Subcutaneous abdominal adipose tissue (tissue), 5 donors: ENCODE data around the gene TJP1.
A peak's percentile ranks its signal among the peaks of the same experiment; 100 is the strongest.

Experiments used
- H3K27ac ChIP-seq: one replicate; pipeline ENCODE4 v1.7.0; 2013; ENCODE audit warnings: low read depth, mild to moderate bottlenecking, inconsistent platforms, low read length, moderate library complexity
- H3K27me3 ChIP-seq, 5 donors: one replicate each; pipeline ENCODE4 v1.7.0; 2013; ENCODE audit warnings: low read length in 5 of 5, inconsistent platforms in 1 of 5; ENCODE audit not compliant: control insufficient read depth in 5 of 5, insufficient read depth in 4 of 5
- H3K36me3 ChIP-seq, 5 donors: one replicate each; pipeline ENCODE4 v1.7.0; 2013; ENCODE audit warnings: low read length in 5 of 5; ENCODE audit not compliant: control insufficient read depth in 5 of 5, insufficient read depth in 5 of 5
- H3K4me1 ChIP-seq, 5 donors: one replicate each; pipeline ENCODE4 v1.7.0; 2013; ENCODE audit warnings: low read length in 5 of 5, mild to moderate bottlenecking in 3 of 5, moderate library complexity in 1 of 5; ENCODE audit not compliant: control insufficient read depth in 5 of 5, insufficient read depth in 5 of 5
- H3K4me3 ChIP-seq, 5 donors: one replicate each; pipeline ENCODE4 v1.7.0; 2013; ENCODE audit warnings: low read length in 5 of 5, low read depth in 1 of 5
- H3K9ac ChIP-seq, 5 donors: one replicate each; pipeline ENCODE4 v1.7.0; 2013; ENCODE audit warnings: low read length in 5 of 5, mild to moderate bottlenecking in 4 of 5, moderate library complexity in 3 of 5
- H3K9me3 ChIP-seq, 5 donors: one replicate each; pipeline ENCODE4 v1.7.0; 2013; ENCODE audit warnings: low read length in 5 of 5; ENCODE audit not compliant: control insufficient read depth in 5 of 5
- donor health status: healthy.
- donor health status: healthy.
- donor health status: healthy.
- donor health status: healthy.
- donor health status: healthy.

Gene TJP1

DNA sequence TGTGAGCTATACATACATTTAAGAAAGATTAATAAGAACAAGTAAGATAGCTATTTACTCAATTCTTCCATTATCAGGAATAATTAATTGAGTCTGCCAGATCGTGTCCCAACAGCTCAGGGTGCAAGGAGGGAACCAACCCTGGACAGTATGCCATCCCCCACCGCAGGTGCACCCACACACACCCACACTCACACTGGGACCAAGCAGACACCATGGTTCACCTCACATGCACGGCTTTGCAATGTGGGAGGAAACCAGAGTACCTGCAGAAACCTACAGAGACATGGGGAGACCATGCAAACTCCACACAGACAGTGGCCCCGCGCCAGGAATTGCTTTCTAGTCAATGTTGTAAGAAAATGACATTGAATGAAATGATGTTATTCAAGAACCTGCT is 20.0 kb upstream of the TJP1 start:
- no peak overlapping the region for H3K4me3 ChIP-seq
- no peak overlapping the region for H3K27ac ChIP-seq
- peaks cover 0 to 7% (median 0%) of the 10 kb centered on the region in 5 donors for H3K4me1 ChIP-seq
- no peak overlapping the region for H3K9ac ChIP-seq
- H3K27me3 ChIP-seq = no peaks in the 10 kb centered on the region
- no peaks in the 10 kb centered on the region for H3K36me3 ChIP-seq
- H3K9me3 ChIP-seq = peaks cover 0 to under 1% (median 0%) of the 10 kb centered on the region in 5 donors

DNA sequence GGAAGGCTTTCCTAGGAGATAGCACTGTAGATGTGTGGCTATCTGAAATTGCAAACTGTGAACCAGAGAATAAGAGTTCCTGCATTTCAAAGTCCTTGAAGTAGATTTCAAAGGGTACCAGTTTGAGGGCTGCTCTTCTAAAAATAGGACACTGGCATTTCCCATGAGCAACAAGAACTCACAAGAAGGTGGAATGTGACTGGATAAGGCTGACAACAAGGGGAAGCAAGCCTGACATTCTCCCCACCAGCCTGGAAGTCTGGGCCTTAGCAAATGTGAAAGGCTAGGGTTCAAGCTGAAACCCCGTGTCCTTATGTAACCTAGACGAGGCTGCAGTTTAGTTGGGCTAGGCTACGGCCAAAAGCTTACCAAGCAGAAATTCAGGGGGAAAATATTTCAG is 18.7 kb upstream of the TJP1 start:
- Histone ChIP-seq H3K4me3 (no peak overlapping the region), H3K9me3 (no peaks in the 10 kb centered on the region)

GRCh38 chr15:29840054-29840453 is 17.8 kb upstream of the TJP1 start:
- Histone ChIP-seq H3K9me3 (no peaks in the 10 kb centered on the region), H3K27me3 (no peaks in the 10 kb centered on the region), H3K36me3 (no peaks in the 10 kb centered on the region), H3K27ac (no peak overlapping the region), H3K4me1 (peaks cover 0 to 13% (median 0%) of the 10 kb centered on the region in 5 donors), H3K4me3 (no peak overlapping the region), H3K9ac (no peak overlapping the region)

More for the DNA sequence above, 18.7 kb upstream of the TJP1 start:
- H3K36me3 ChIP-seq = no peaks in the 10 kb centered on the region
- H3K4me1 ChIP-seq = peaks cover 0 to 7% (median 0%) of the 10 kb centered on the region in 5 donors
- no peak overlapping the region for H3K27ac ChIP-seq
- H3K27me3 ChIP-seq = no peaks in the 10 kb centered on the region
- H3K9ac ChIP-seq = no peak overlapping the region

GRCh38 chr15:29838352-29839010 is 16.2 kb upstream of the TJP1 start:
- no peak overlapping the region for H3K4me3 ChIP-seq
- H3K9me3 ChIP-seq = no peaks in the 10 kb centered on the region
- H3K36me3 ChIP-seq = no peaks in the 10 kb centered on the region
- H3K4me1 ChIP-seq = peaks cover 0 to 16% (median 0%) of the 10 kb centered on the region in 5 donors
- H3K9ac ChIP-seq = no peak overlapping the region
- H3K27me3 ChIP-seq = no peaks in the 10 kb centered on the region
- H3K27ac ChIP-seq = no peak overlapping the region

GRCh38 chr15:29835301-29835700 is 13.0 kb upstream of the TJP1 start:
- Histone ChIP-seq H3K27ac (peak overlapping the region; percentile 37), H3K36me3 (no peaks in the 10 kb centered on the region), H3K27me3 (no peaks in the 10 kb centered on the region), H3K4me1 (peaks cover 0 to 22% (median 0%) of the 10 kb centered on the region in 5 donors), H3K9ac (no peak overlapping the region), H3K9me3 (peaks cover 0 to 4% (median 0%) of the 10 kb centered on the region in 5 donors), H3K4me3 (no peak overlapping the region)

- H3K4me3 ChIP-seq = no peak overlapping the region
- no peaks in the 10 kb centered on the region for H3K27me3 ChIP-seq
- H3K4me1 ChIP-seq = peaks cover 0 to 24% (median 0%) of the 10 kb centered on the region in 5 donors
- H3K27ac ChIP-seq = no peak overlapping the region
- no peaks in the 10 kb centered on the region for H3K36me3 ChIP-seq
- peaks cover 0 to 4% (median 0%) of the 10 kb centered on the region in 5 donors for H3K9me3 ChIP-seq
- no peak overlapping the region for H3K9ac ChIP-seq
Measured at GRCh38 chr15:29832709-29833108, 10.4 kb upstream of the TJP1 start.

DNA sequence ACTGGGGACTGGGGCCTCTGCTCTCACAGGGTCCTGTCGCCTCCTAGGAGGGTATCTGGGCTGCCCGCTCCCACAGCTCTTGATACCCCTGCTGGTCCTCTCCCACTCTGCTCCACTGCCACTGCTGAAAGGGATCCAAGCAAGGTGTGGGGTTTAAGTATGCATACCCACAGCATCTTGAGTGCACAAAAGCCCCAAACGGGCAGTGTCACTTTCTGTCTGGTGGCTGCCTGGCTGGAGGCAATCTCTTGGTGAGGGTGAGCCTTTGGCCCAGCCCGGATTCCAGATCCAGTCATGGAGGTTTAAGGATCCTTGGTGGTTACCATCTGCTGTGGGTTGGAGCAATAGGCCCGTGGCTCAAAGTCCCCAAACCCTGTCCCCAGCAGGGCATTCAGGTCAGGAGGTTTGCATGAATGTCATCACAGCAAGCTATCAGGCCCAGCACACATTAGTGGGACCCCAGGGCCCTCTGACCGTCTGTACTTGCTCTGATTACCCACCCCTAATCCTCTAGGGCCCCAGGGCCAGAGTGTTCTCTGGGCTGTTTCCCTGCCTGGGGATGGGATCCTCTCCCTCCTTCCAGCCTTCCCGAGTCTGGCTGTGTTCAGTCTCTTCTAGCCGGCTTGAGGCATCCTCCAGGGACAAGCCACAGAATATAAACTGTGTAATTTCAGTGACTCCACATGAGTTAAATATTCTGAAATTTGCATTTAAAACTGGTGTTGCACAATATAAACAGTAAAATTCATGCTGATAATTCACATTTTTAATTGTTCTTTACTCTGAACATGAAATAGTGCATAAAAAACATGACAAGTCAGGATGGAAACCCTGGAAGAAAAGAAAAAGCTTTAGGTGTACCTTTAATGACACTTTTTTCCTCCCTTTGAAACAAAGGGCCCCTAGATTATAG is 4.9 kb upstream of the TJP1 start:
- Histone ChIP-seq H3K36me3 (no peaks in the 10 kb centered on the region), H3K9me3 (peaks cover 0 to 2% (median 0%) of the 10 kb centered on the region in 5 donors), H3K27me3 (peaks cover 0 to 3% (median 0%) of the 10 kb centered on the region in 5 donors), H3K4me1 (peaks cover 0 to 30% (median 8%) of the 10 kb centered on the region in 5 donors), H3K27ac (no peak overlapping the region), H3K9ac (no peak overlapping the region), H3K4me3 (no peak overlapping the region)

DNA sequence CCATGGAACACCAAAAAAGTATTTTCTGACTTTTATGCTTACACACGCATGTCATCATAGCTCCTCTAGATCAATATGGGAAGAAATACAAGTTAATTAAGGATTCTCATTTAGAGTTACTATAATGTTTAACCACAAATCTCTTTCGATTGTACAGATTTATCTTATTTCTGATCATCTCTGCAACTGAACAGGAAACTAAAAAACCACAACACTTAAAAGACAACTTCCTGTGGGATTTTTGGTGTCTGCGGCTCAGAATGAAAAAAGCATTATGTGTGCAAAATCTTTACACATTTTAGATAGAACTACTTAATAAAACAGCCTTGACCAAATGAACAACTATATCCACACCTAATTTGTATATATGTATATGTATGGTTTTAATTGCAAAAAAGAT is 3.0 kb upstream of the TJP1 start:
- Histone ChIP-seq H3K9ac (no peak overlapping the region), H3K4me3 (no peak overlapping the region), H3K4me1 (peaks cover 0 to 30% (median 17%) of the 10 kb centered on the region in 5 donors), H3K9me3 (no peaks in the 10 kb centered on the region), H3K27ac (no peak overlapping the region), H3K27me3 (peaks cover 0 to 3% (median 0%) of the 10 kb centered on the region in 5 donors), H3K36me3 (no peaks in the 10 kb centered on the region)

DNA sequence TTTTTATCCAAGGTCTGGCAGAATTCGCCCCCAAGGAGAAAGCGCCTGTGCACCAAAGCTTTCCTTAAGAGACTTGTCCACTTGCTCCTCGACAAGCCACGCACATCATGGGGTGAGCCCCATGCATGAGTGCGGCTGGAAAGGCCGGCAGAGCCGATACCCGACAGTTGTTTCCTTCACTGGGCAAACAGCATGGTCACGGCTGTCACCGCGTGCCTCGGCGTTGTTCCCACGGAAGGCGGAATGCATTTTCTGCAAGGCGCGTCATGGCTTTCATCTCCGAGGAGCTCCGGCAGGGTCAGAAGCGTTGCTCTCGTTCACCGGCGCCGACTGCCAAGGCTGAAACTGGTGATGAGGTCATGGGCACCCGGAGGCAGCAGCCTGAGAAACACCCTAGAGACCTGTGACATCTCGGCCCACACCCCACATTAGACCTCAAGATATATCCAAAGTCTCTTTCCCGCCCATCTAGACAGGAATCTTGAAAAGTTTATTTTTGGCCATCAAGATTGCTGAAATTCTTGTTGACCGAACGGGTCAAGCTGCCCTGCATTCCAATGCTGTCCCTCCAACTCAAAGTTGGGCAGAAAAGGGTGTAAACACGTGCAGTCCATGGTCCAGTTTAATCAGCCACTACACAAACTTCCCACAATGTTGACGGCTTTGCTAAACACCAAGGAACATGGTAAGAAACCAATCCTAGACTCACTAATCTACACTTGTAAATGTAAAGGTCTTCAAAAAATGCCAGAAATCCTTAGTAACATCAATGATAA is 604 bp upstream of the TJP1 start:
- no peaks in the 10 kb centered on the region for H3K9me3 ChIP-seq
- H3K27ac ChIP-seq = peak overlapping the region; percentile 92
- H3K36me3 ChIP-seq = no peaks in the 10 kb centered on the region
- H3K27me3 ChIP-seq = peaks cover 0 to 3% (median 0%) of the 10 kb centered on the region in 5 donors
- peak overlapping the region; percentile 48 to 88 (median 86) for H3K4me3 ChIP-seq
- H3K9ac ChIP-seq = peak overlapping the region; percentile 38 to 73 (median 60)
- H3K4me1 ChIP-seq = peaks cover 0 to 34% (median 17%) of the 10 kb centered on the region in 5 donors
